Panc1 (cell line): ENCODE results near the gene MAP7. TPM values are rescaled to one million over a fixed set of nuclear protein-coding genes. Genes with fewer than 3 reads are reported as not detected.

Experiments
- ATAC-seq: fragments of 200-7000 bp; cut with Tn5 transposase; 2 replicates; pipeline ENCODE4 v1.9.1; 2020; ENCODE audit warnings: mild to moderate bottlenecking, moderate library complexity
- BruUV-seq: library from RNA; stranded (reverse); fragments of 400-500 nt; replicated peaks from 2 replicates; lab custom pipeline; 2021; lab: Mats Ljungman, UMichigan
- CTCF ChIA-PET: fragments of 300-600 bp; sonication (Branson Sonifier 250); formaldehyde crosslinking; loops from one replicate; lab custom pipeline; 2022; ENCODE audit warnings: antibody characterized with exemption; lab: Charles Lee
- POLR2A ChIA-PET: fragments of 300-600 bp; sonication (Branson Sonifier 250); formaldehyde crosslinking; loops from one replicate; lab custom pipeline; 2022; ENCODE audit warnings: antibody characterized with exemption; lab: Charles Lee
- DNase-seq: peaks from one replicate; pipeline ENCODE4 v3.0.0-alpha.2; 2010; ENCODE audit warnings: low read depth, low spot score
- H3K27ac ChIP-seq: 2 replicates; pipeline ENCODE4 v1.5.1; 2011; ENCODE audit warnings: mild to moderate bottlenecking, low read length, inconsistent platforms
- H3K27me3 ChIP-seq: fragments of 200-500 bp; sonication (Bioruptor generic); 2 replicates; pipeline ENCODE4 v1.6.0; 2014; ENCODE audit warnings: low read length, inconsistent platforms; ENCODE audit not compliant: control insufficient read depth, insufficient read depth
- H3K36me3 ChIP-seq: fragments of 200-500 bp; sonication (Bioruptor generic); 2 replicates; pipeline ENCODE4 v1.5.1; 2014; ENCODE audit warnings: inconsistent platforms, mild to moderate bottlenecking, low read length, moderate library complexity; ENCODE audit not compliant: control insufficient read depth, insufficient read depth
- H3K4me1 ChIP-seq: 2 replicates; pipeline ENCODE4 v1.5.1; 2011; ENCODE audit warnings: inconsistent platforms, mild to moderate bottlenecking, low read length, moderate library complexity; ENCODE audit not compliant: control insufficient read depth, insufficient read depth
- H3K4me3 ChIP-seq, 2 experiments: 2 replicates each; pipeline ENCODE4 v1.5.1; 2011 to 2012; ENCODE audit warnings: low read depth in 2 of 2, low read length in 2 of 2, mild to moderate bottlenecking in 2 of 2, inconsistent platforms in 1 of 2, moderate library complexity in 1 of 2
- H3K9me3 ChIP-seq: fragments of 200-500 bp; sonication (Bioruptor generic); 2 replicates; pipeline ENCODE4 v1.5.1; 2014; ENCODE audit warnings: low read depth, mild to moderate bottlenecking, inconsistent platforms, low read length, moderate library complexity; ENCODE audit not compliant: control insufficient read depth, insufficient read depth
- CTCF ChIP-seq: fragments of 450-650 bp; IDR thresholded peaks from 2 replicates; pipeline ENCODE4 v1.5.1; 2017; ENCODE audit warnings: mild to moderate bottlenecking
- POLR2AphosphoS5 ChIP-seq: IDR thresholded peaks from 2 replicates; pipeline ENCODE4 v1.6.1; 2012; ENCODE audit warnings: mild to moderate bottlenecking, low read depth, low read length, moderate library complexity
- REST ChIP-seq, 2 experiments: IDR thresholded peaks; 2 replicates each; pipeline ENCODE4 v1.6.1; 2011 to 2012; ENCODE audit warnings: low read depth in 2 of 2, control low read depth in 1 of 2, low read length in 1 of 2, mild to moderate bottlenecking in 1 of 2, moderate library complexity in 1 of 2; ENCODE audit not compliant: insufficient read depth in 1 of 2
- SIN3A ChIP-seq: IDR thresholded peaks from 2 replicates; pipeline ENCODE4 v1.6.1; 2012; ENCODE audit warnings: low read depth, mild to moderate bottlenecking, low read length, moderate library complexity, borderline replicate concordance; ENCODE audit not compliant: insufficient read depth
- TCF7L2 ChIP-seq: IDR thresholded peaks from 2 replicates; pipeline ENCODE4 v1.6.1; 2011; ENCODE audit warnings: mild to moderate bottlenecking, low read depth, low read length, inconsistent platforms
- in situ Hi-C: cut with HindIII; loops from 2 replicates; pipeline ENCODE4 v1.10.0; 2016; ENCODE audit warnings: low sequenced_read_pairs, low pct_unique_long_range_greater_than_20kb
- intact Hi-C: fragments of 100-400 bp; cut with micrococcal nuclease; formaldehyde crosslinking; loops from one replicate; pipeline ENCODE4 v1.10.0; 2022; ENCODE audit not compliant: unreplicated experiment
- total RNA-seq: library from RNA; stranded (reverse); gene quantifications from one replicate; pipeline ENCODE4 v1.2.1, GENCODE V29; 2021; ENCODE audit not compliant: unreplicated experiment

The MAP7 gene
- total RNA-seq, 1 experiment from 2014 or later: 1.8 TPM

- H3K27me3 ChIP-seq: no peaks in the 10 kb centered on the region
- no peaks in the 10 kb centered on the region for H3K36me3 ChIP-seq
- no peak overlapping the region for H3K27ac ChIP-seq
- H3K9me3 ChIP-seq: no peaks in the 10 kb centered on the region
- no peak overlapping the region for H3K4me3 ChIP-seq
- in situ Hi-C loops: no loop called here
- POLR2A ChIA-PET: no interaction called here
- DNase-seq: no peak
- TF ChIP-seq REST (IDR thresholded peaks at IDR 0.05; ENCODE audit: insufficient read depth in 1 of 2, low read depth in 2 of 2, low read length in 1 of 2): peak in 1 of 2 experiments; percentile 69; a peak in 2 of 4 replicates
- TF ChIP-seq POLR2AphosphoS5: no peak
- intact Hi-C loops: no loop called here
- H3K4me1 ChIP-seq: no peaks in the 10 kb centered on the region
- CTCF ChIA-PET: no interaction called here
- ATAC-seq: no peak
- no TSS peak for BruUV-seq
Observed at GRCh38 chr6:136471372-136471771, 78.8 kb downstream of the MAP7 start.

- no peak overlapping the region for H3K4me3 ChIP-seq
- no peak overlapping the region for H3K27ac ChIP-seq
- H3K9me3 ChIP-seq: no peaks in the 10 kb centered on the region
- POLR2A ChIA-PET: no interaction called here
- DNase-seq (no peak), ATAC-seq (no peak)
- BruUV-seq: no TSS peak
- intact Hi-C loops (no loop called here), in situ Hi-C loops (no loop called here)
- TF ChIP-seq REST (IDR thresholded peaks at IDR 0.05; ENCODE audit: insufficient read depth in 1 of 2, low read depth in 2 of 2, low read length in 1 of 2) (no peak), SIN3A (no peak), TCF7L2 (no peak), CTCF (no peak), POLR2AphosphoS5 (no peak)
- CTCF ChIA-PET: no interaction called here
- H3K4me1 ChIP-seq: no peaks in the 10 kb centered on the region
- no peaks in the 10 kb centered on the region for H3K27me3 ChIP-seq
- H3K36me3 ChIP-seq: no peaks in the 10 kb centered on the region
Observed at GRCh38 chr6:136470044-136470443, 80.2 kb downstream of the MAP7 start.
